Naive thymus-derived CD8-positive, alpha-beta T cell (primary cell): Measurements from ENCODE around the gene ABCB1. TPM values are rescaled to one million over a fixed set of nuclear protein-coding genes. Genes with fewer than 3 reads are reported as not detected.

ENCODE experiments used
- ATAC-seq, 2 donors: fragments of 150-1000 bp; cut with Tn5 transposase in 1 of 2; sonication (Bioruptor Pico), chemical (Tn5 transposase) in 1 of 2; 1 replicate in 1 of 2; 2 replicates in 1 of 2; pipeline ENCODE4 v1.10.0; 2021; ENCODE audit warnings: mild to moderate bottlenecking in 2 of 2, moderate library complexity in 2 of 2
- POLR2A ChIA-PET: fragments of 350-600 bp; sonication (Branson Sonifier 250); formaldehyde crosslinking; loops from one replicate; lab custom pipeline; 2021; ENCODE audit warnings: antibody characterized with exemption; lab: Charles Lee
- DNase-seq, 10 donors: peaks; one replicate each; pipeline versions ENCODE4 v3.0.0 to v3.0.0-alpha.2; 2020 to 2022
- H3K27ac Mint-ChIP-seq, 10 donors: one replicate each; pipeline ENCODE4 v1.8.0; 2020 to 2022; ENCODE audit warnings: mild to moderate bottlenecking in 10 of 10, mixed read lengths in 10 of 10, moderate library complexity in 4 of 10, inconsistent platforms in 1 of 10
- H3K27me3 Mint-ChIP-seq, 5 donors: one replicate each; pipeline ENCODE4 v1.8.0; 2021 to 2022; ENCODE audit warnings: mixed read lengths in 5 of 5
- H3K36me3 Mint-ChIP-seq, 3 donors: one replicate each; pipeline ENCODE4 v1.8.0; 2020 to 2022; ENCODE audit warnings: mixed read lengths in 3 of 3, mild to moderate bottlenecking in 2 of 3, inconsistent platforms in 1 of 3
- H3K4me1 Mint-ChIP-seq, 4 donors: one replicate each; pipeline ENCODE4 v1.8.0; 2021 to 2022; ENCODE audit warnings: mixed read lengths in 4 of 4
- H3K4me3 Mint-ChIP-seq, 10 donors: one replicate each; pipeline ENCODE4 v1.8.0; 2020 to 2022; ENCODE audit warnings: mild to moderate bottlenecking in 10 of 10, mixed read lengths in 10 of 10, moderate library complexity in 6 of 10, inconsistent platforms in 1 of 10
- H3K9me3 Mint-ChIP-seq, 9 donors: one replicate each; pipeline ENCODE4 v1.8.0; 2020 to 2022; ENCODE audit warnings: mixed read lengths in 9 of 9, mild to moderate bottlenecking in 3 of 9, inconsistent platforms in 1 of 9, moderate library complexity in 1 of 9
- polyA plus RNA-seq, 3 donors: library from polyadenylated mRNA; unstranded; fragments of 300-500 nt; fragmentation: Illumina TruSeq; gene quantifications; one replicate each; pipeline ENCODE4 v1.2.3, GENCODE V29; 2021
- total RNA-seq, 8 experiments: library from RNA in 2 of 8; stranded (reverse) in 2 of 8; gene quantifications; one replicate each; pipeline ENCODE4 v1.2.3 and lab custom pipeline; 2021 to 2026

ABCB1 gene
- total and polyA plus RNA-seq, 5 experiments from 2014 or later: 25.3 to 58.7 (median 34.7) TPM

DNA sequence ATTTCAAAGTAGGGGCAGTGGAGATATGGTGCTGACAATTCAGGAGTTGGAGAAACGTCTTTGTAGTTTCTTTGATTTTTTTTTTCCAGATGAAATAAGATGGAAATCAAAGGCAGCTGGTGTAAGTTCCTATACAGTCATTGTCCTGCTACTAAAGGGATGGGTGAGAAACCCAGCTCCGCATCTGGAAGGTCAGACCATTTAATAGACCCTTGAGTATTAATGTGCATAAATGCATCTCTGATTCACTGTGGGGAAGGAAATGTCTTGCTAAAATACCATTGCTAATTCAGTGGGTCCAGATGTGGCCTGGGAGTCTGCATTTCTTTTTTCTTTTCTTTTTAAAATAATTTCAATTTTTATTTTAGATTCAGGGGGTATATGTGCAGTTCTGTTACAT lies 140.7 kb downstream of the ABCB1 start:
- peaks cover 0 to 2% (median 0%) of the 10 kb centered on the region in 3 donors for H3K36me3 Mint-ChIP-seq
- POLR2A ChIA-PET: no interaction called here
- ATAC-seq (no peak), DNase-seq (no peak)
- peaks cover 0 to 3% (median 0%) of the 10 kb centered on the region in 4 donors for H3K4me1 Mint-ChIP-seq
- H3K9me3 Mint-ChIP-seq: peaks cover 0 to 1% (median 0%) of the 10 kb centered on the region in 9 donors
- H3K27ac Mint-ChIP-seq: no peak overlapping the region
- no peak overlapping the region for H3K4me3 Mint-ChIP-seq
- H3K27me3 Mint-ChIP-seq: peaks cover 11 to 41% (median 17%) of the 10 kb centered on the region in 5 donors

DNA sequence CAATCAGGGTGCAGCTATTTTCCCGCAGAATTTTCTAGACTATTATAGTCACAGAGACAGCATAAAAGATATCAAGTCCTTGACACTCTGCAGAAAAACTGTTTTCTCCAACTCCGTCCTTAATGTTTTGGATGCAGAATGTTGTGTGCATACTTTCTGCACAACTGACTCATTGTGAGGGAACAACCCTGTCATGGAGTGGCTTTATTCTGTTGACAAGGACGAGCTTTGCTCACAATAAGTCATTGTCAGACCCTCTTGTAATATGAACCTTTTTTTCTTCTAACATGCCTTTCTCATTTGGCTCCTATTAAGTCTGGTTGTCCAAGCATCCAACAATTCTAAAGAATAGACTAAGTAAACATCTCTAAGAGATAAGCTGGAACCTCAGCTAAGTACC lies 142.5 kb downstream of the ABCB1 start:
- DNase-seq: no peak
- H3K36me3 Mint-ChIP-seq: peaks cover 0 to 2% (median 0%) of the 10 kb centered on the region in 3 donors
- H3K9me3 Mint-ChIP-seq: peaks cover 0 to 1% (median 0%) of the 10 kb centered on the region in 9 donors
- no peak for ATAC-seq
- POLR2A ChIA-PET: no interaction called here
- no peak overlapping the region for H3K4me3 Mint-ChIP-seq
- no peak overlapping the region for H3K27ac Mint-ChIP-seq
- H3K4me1 Mint-ChIP-seq: no peaks in the 10 kb centered on the region
- peaks cover 7 to 30% (median 11%) of the 10 kb centered on the region in 5 donors for H3K27me3 Mint-ChIP-seq

DNA sequence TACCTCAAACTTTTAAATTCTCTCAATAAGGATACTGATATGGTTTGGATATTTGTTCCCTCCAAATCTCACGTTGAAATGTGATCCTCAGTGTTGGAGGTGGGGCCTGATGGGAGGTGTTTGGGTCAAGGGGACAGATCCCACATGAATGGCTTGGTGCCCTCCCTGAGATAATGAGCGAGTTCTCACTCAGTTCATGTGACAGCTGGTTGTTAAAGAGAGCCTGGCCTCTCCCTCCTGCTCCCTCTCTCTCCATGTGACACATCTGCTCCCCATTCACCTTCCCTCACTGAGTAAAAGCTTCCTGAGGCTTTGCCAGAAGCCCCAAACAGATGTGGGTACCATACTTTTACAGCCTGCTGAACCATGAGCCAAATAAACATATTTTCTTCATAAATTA lies 144.4 kb downstream of the ABCB1 start:
- H3K9me3 Mint-ChIP-seq: peaks cover 0 to 1% (median 0%) of the 10 kb centered on the region in 9 donors
- peaks cover 6 to 30% (median 11%) of the 10 kb centered on the region in 5 donors for H3K27me3 Mint-ChIP-seq
- peaks cover 0 to 2% (median 0%) of the 10 kb centered on the region in 3 donors for H3K36me3 Mint-ChIP-seq
- ATAC-seq (no peak), DNase-seq (no peak)
- POLR2A ChIA-PET: no interaction called here
- H3K27ac Mint-ChIP-seq: no peak overlapping the region
- H3K4me3 Mint-ChIP-seq: no peak overlapping the region
- H3K4me1 Mint-ChIP-seq: no peaks in the 10 kb centered on the region

Other genes starting within 250 kb of the ABCB1 start
- 1 to 10 TPM; 1.7 to 2.3 TPM for gene ABCB4, start 125.2 kb downstream of the ABCB1 start, total RNA-seq
- 1 to 10 TPM in 1 of 3 donors, not detected in 2; 1.1 TPM for gene ABCB4, start 125.2 kb downstream of the ABCB1 start, polyA plus RNA-seq
- gene RUNDC3B, start 27.5 kb upstream of the ABCB1 start, total RNA-seq: 1 to 10 TPM in 1 of 2 experiments, under 1 TPM in 1; 0.93 to 1.1 TPM
- 1 to 10 TPM; 1.8 to 3.1 (median 1.9) TPM for gene RUNDC3B, start 27.5 kb upstream of the ABCB1 start, polyA plus RNA-seq